ENCODE measurements around the gene MOV10L1. TPM values are rescaled to one million over a fixed set of nuclear protein-coding genes. Genes with fewer than 3 reads are reported as not detected.
"Not testable (repeated sequence)": the region's sequence is repeated elsewhere in the genome, so short reads cannot be mapped to it uniquely, and the experiment has no call there.

The MOV10L1 gene
- total RNA-seq, 2 experiments from 2014 or later, result 0.11 TPM; not detected in 1

DNA sequence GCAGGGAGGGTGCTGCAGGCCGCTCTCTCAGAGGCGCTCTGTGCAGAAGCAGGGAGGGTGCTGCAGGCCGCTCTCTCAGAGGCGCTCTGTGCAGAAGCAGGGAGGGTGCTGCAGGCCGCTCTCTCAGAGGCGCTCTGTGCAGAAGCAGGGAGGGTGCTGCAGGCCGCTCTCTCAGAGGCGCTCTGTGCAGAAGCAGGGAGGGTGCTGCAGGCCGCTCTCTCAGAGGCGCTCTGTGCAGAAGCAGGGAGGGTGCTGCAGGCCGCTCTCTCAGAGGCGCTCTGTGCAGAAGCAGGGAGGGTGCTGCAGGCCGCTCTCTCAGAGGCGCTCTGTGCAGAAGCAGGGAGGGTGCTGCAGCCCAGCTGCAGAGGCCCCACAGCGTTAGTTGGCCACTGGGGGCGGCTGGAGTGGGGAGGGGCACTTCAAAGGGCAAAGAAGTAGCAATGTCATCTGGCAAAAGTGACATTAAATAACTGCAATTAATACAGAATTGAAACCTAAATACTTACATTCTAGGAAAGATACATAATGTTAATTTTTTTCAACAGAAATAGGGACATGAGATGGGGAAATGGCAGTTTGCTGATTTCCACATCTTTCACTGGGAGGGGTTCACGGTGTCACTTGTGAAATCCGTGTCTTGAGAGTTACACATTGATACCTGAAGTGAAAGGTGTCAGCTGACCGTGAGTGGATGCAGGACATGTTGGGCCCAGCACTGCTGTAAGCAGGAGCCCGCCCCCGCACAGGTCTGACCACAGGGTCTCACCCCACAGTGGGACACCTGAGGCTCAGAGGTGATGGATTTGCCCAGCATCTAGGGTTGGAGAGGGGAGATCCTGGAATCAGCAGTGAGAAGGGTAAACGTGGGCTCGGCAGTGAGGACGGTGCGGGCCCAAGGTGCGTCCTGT lies 57.7 kb downstream of the MOV10L1 start:
- H3K4me3 Mint-ChIP-seq, result not testable (repeated sequence)
- intact Hi-C loops (cut with DNase I, micrococcal nuclease), result loop anchor here in 1 of 2 experiments (5.0 kb wide), 1 partner anchor 45 kb away; no protein-coding TSS in a partner anchor

DNA sequence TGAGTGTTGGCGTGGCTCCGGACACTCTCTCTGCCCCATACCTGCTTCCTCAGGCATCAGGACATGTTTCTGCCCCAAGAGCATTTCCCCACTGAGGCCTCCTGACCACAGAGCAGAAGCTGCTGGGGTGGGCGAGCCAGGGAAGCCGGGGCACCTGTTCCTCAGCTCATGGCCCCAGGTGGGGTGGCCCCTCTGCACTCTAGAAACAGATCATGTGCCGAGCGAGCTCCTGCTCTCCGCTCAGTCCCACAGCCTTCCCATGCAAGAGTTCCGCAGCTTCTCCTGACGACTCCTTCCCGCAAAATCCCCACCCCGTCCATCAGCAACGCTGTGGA lies 58.3 kb downstream of the MOV10L1 start:
- ChIA-PET CTCF (interaction anchor here (1.0 to 2.6 kb wide), 6 partner anchors 54 to 380 kb away, joined by 3 to 13 read pairs (median 4); no protein-coding TSS in a partner anchor), POLR2A (no interaction called here)
- H3K36me3 Mint-ChIP-seq (ENCODE audit: low read depth), result no peaks in the 10 kb centered on the region
- no peak for ATAC-seq
- H3K9me3 Mint-ChIP-seq (ENCODE audit: low read depth), result no peaks in the 10 kb centered on the region
- DNase-seq, result no peak
- intact Hi-C loops (cut with DNase I, micrococcal nuclease), result loop anchor here in 1 of 2 experiments (5.0 kb wide), 1 partner anchor 44 kb away; no protein-coding TSS in a partner anchor
- no peaks in the 10 kb centered on the region for H3K4me1 Mint-ChIP-seq
- H3K27ac Mint-ChIP-seq, result no peak overlapping the region
- no peak overlapping the region for H3K4me3 Mint-ChIP-seq
- H3K27me3 Mint-ChIP-seq, result peaks cover 3% of the 10 kb centered on the region

More for the DNA sequence above, 57.7 kb downstream of the MOV10L1 start:
- DNase-seq; H3K27me3 Mint-ChIP-seq; H3K9me3 Mint-ChIP-seq (ENCODE audit: low read depth); H3K27ac Mint-ChIP-seq; POLR2A ChIA-PET; H3K4me1 Mint-ChIP-seq; ATAC-seq; H3K36me3 Mint-ChIP-seq (ENCODE audit: low read depth): not testable (repeated sequence)
- CTCF ChIA-PET, result interaction anchor here (1.3 to 2.6 kb wide), 3 partner anchors 61 to 380 kb away, joined by 3 to 13 read pairs (median 7); no protein-coding TSS in a partner anchor

DNA sequence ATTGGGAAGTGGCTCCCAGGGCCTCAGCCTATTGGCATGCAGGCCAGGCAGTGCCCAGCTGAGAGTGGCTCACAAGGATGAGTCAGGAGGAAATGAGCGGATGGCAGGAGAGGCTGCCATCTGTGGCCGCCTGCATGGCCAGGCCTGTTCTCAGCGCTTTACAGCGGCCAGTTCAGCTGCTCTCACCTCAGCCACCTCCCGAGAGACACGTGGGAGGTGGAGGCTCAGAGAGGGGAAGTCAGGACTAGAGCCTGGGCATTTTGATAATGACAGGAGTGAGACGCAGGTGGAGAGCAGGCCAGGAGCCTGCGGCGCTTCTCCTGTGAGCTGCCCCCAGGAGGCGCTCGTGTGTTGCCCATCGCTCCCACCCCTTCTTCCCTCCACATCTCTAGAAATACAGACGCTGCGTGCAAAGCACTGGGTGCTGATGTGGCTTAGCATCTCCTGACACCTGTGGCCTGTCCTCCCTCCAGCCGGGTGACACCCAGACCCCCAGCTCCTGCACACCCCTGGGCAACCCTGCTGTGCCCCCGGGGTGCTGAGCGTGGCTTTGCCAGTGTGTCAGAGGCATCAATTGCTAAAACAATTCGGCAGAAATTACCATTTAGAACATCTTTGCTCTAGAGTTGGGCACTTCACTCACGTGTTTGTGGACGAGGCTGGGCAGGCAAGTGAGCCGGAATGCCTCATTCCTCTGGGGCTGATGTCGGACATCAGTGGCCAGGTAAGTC lies 59.4 kb downstream of the MOV10L1 start:
- Mint-ChIP-seq H3K9me3 (ENCODE audit: low read depth) (no peaks in the 10 kb centered on the region), H3K4me3 (no peak overlapping the region), H3K36me3 (ENCODE audit: low read depth) (no peaks in the 10 kb centered on the region), H3K4me1 (no peaks in the 10 kb centered on the region), H3K27ac (no peak overlapping the region), H3K27me3 (peaks cover 3% of the 10 kb centered on the region)
- ChIA-PET POLR2A (interaction anchor here (0.7 kb wide), 1 partner anchor 39 kb away, joined by 3 read pairs; no protein-coding TSS in a partner anchor), CTCF (interaction anchor here (0.6 to 2.6 kb wide), 15 partner anchors 12 to 381 kb away, joined by 3 to 13 read pairs (median 3); partner anchors contain the start of genes MLC1 and MOV10L1)
- intact Hi-C loops (cut with DNase I, micrococcal nuclease), result loop anchor here (1.0 to 5.0 kb wide), 4 partner anchors 43 to 220 kb away; no protein-coding TSS in a partner anchor
- peak; percentile 86 for DNase-seq
- ATAC-seq, result peak; percentile 98

DNA sequence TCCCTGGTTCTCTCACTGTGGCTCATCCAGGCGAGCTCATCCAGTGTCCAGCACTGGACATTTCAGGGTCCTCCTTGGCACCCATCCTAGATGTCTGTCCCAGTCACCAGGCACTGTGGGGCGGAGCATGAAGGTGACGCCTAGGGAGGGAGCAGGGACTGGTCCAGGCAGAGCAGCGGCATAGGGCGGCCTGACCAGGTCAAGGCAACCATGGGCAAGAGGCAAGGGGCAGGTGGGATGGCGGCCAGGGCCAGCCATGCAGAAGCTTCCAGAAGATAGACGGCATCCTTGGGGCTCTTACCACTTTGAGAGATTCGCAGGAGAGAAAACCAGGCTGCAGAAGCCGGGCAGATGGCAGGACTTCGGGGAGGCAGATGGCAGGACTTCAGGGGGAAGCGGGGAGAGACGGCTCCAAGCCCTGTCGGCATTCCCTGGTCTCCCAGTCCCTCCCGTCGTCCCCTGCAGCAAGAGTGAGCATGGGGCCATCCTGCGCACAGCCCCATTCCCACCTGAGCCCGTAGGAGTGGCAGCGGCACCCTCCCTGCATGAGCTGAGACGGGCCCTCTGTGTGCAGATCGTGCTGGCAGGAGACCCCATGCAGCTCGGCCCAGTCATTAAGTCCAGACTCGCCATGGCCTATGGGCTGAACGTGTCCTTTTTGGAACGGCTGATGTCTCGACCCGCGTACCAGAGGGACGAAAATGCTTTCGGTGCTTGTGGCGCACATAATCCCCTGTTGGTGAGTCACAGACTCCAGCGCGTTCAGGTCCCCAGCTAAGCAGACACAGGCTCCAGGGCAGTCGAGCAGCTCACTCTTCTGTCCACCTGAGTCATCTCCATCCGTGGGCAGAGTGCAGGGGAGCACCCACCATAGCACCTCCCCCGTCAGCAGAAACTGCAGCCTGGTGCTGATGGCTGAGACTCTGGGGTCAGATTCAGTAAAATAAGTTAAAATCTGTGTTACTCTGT lies 60.6 kb downstream of the MOV10L1 start:
- ChIA-PET POLR2A (no interaction called here), CTCF (interaction anchor here (0.8 to 1.8 kb wide), 5 partner anchors 58 to 218 kb away, joined by 3 to 6 read pairs (median 3); partner anchors contain the start of gene MOV10L1)
- Mint-ChIP-seq H3K4me1 (no peaks in the 10 kb centered on the region), H3K4me3 (no peak overlapping the region), H3K27me3 (peaks cover 3% of the 10 kb centered on the region), H3K9me3 (ENCODE audit: low read depth) (no peaks in the 10 kb centered on the region), H3K36me3 (ENCODE audit: low read depth) (no peaks in the 10 kb centered on the region), H3K27ac (no peak overlapping the region)
- no peak for ATAC-seq
- intact Hi-C loops (cut with DNase I, micrococcal nuclease), result no loop called here
- no peak for DNase-seq

DNA sequence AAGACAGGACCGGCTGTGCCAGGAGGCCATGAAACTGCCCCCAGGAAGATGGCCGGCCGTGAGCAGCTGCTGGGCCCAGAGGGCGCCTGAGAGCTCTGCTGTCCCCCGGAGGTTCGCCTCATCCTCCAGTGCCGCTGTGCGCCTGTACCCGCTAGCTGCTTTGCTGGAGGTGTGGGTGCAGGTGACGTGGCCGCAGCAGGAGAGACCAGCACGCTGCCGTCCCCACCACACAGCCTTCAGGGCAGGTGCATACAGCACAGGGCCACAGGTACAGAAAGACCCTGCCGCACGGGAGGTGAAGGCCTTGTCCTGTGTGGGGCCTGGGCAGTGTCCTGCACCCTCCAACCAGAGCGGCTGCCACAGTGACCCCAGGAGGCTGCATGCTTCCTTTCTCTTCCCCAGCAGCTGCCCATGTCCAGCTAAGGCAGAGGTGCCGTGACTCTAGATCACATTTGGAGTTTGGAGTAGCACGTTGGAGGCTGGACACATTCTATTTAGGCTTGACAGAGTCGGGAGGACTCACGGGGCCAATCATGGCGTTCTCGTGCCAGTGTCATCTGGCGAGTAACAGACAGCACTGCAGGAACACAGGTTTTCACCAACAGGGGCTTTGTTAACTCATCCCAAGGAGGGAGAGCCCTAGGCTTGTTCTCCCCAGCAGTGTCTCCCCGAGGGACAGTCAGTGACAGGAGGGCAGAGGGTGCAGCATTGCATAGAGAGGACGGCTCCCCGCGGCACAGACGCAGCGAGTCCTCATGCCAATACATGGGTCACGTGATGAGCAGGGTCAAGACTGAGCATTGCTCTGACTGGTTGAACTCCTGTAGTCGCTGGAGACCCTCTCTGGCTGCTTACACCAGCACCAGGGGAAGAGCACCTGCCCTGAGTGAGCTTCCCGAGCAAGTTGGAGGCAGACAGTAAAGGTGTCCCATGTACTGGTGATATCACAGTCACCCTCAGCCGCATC lies 62.0 kb downstream of the MOV10L1 start:
- ATAC-seq, result no peak
- ChIA-PET CTCF (interaction anchor here (1.4 kb wide), 1 partner anchor 57 kb away, joined by 4 read pairs; no protein-coding TSS in a partner anchor), POLR2A (no interaction called here)
- no peaks in the 10 kb centered on the region for H3K36me3 Mint-ChIP-seq (ENCODE audit: low read depth)
- no peak for DNase-seq
- H3K27ac Mint-ChIP-seq, result no peak overlapping the region
- intact Hi-C loops (cut with DNase I, micrococcal nuclease), result no loop called here
- no peaks in the 10 kb centered on the region for H3K4me1 Mint-ChIP-seq
- H3K27me3 Mint-ChIP-seq, result peaks cover 3% of the 10 kb centered on the region
- H3K4me3 Mint-ChIP-seq, result no peak overlapping the region
- H3K9me3 Mint-ChIP-seq (ENCODE audit: low read depth), result no peaks in the 10 kb centered on the region

DNA sequence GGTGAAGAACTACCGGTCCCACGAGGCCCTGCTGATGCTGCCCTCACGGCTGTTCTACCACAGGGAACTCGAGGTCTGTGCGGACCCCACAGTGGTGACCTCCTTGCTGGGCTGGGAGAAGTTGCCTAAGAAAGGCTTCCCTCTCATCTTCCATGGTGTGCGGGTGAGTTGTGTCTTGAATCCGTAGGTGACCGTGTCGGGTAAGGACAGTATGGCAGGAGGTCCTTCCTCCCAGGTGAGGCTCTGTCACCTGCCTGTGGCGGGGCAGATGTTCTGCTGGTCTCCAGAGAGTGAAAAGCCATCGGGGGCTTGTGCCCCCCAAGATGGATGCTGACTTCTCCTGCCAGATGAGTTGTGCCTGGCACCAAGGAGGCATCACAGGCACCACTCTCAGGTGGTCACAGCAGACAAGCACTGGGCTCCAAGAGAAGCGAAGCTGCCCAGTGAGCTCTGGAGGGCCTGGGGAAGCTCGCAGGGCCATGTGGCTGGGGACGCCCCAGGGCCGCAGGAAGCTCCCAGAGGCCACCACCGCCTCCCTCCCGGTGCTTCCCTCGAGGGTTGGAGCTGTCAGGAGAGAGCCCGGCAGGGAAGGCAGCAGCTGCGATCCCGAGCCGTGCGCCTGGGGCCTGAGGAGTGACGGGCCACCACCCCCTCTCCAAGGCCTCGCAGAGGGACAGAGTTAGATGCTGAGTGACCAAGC lies 63.4 kb downstream of the MOV10L1 start:
- Mint-ChIP-seq H3K27ac (no peak overlapping the region), H3K4me3 (no peak overlapping the region), H3K27me3 (peaks cover 3% of the 10 kb centered on the region)

DNA sequence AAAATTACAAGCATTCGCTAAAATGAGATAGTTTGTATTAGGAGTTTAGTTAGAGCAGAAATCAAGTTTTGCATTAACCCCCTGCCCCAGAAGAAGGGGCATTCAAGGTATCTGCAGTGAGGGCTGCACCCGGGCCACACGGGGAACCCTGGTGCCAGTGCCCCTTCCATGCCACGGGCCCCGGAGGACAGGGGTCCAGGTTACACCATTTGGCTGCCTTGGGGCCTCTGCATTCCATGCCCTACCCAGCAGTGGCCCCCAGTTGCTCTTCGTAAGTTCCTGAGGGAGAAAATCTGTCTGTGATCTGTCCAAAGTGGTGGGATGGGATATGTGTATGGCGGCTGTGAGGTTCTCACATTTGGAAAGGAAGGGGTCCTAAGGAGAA lies 63.9 kb downstream of the MOV10L1 start:
- no peak for DNase-seq
- POLR2A ChIA-PET, result no interaction called here
- H3K9me3 Mint-ChIP-seq (ENCODE audit: low read depth), result no peaks in the 10 kb centered on the region
- no peak for ATAC-seq
- intact Hi-C loops (cut with DNase I, micrococcal nuclease), result no loop called here
- no peaks in the 10 kb centered on the region for H3K4me1 Mint-ChIP-seq
- H3K36me3 Mint-ChIP-seq (ENCODE audit: low read depth), result no peaks in the 10 kb centered on the region
- CTCF ChIA-PET, result interaction anchor here (0.5 kb wide), 1 partner anchor 13 kb away, joined by 3 read pairs; no protein-coding TSS in a partner anchor
- H3K27ac Mint-ChIP-seq, result no peak overlapping the region
- H3K27me3 Mint-ChIP-seq, result peaks cover 3% of the 10 kb centered on the region
- H3K4me3 Mint-ChIP-seq, result no peak overlapping the region

More for the DNA sequence above, 63.4 kb downstream of the MOV10L1 start:
- Mint-ChIP-seq H3K4me1 (no peaks in the 10 kb centered on the region), H3K9me3 (ENCODE audit: low read depth) (no peaks in the 10 kb centered on the region), H3K36me3 (ENCODE audit: low read depth) (no peaks in the 10 kb centered on the region)
- no peak for DNase-seq
- ChIA-PET POLR2A (no interaction called here), CTCF (interaction anchor here (0.7 kb wide), 1 partner anchor 147 kb away, joined by 3 read pairs; no protein-coding TSS in a partner anchor)
- intact Hi-C loops (cut with DNase I, micrococcal nuclease), result no loop called here
- no peak for ATAC-seq

DNA sequence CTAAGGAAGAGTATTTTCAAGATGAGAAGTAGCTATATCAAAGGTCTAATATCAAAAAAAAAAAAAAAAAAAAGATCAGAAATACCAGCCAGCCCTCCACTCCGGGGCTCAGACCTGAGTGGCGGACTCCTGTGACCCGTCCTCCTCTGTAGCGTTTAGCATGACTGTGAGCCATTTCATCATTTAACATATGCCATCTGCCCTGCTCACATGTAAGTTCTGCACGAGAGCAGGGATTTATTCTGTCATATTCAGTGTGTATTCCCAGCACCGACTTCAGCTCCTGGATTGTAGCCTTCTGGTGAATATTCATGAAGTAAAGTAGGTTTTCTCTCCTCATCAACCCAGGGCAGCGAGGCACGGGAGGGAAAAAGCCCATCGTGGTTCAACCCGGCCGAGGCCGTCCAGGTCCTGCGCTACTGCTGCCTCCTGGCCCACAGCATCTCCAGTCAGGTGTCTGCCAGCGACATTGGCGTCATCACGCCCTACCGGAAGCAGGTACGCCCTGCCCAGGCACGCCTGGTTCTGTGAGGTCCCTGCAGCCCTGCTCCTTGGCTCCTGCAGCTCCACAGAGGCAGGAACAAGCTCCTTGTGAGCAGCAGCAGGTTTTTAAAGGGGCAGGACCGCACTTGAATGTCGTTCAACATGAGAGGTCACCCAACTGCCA lies 68.0 kb downstream of the MOV10L1 start:
- CTCF ChIA-PET, result interaction anchor here (0.6 to 1.6 kb wide), 2 partner anchors 9 to 136 kb away, joined by 3 read pairs; no protein-coding TSS in a partner anchor
- Mint-ChIP-seq H3K9me3 (ENCODE audit: low read depth) (no peaks in the 10 kb centered on the region), H3K27ac (no peak overlapping the region), H3K36me3 (ENCODE audit: low read depth) (no peaks in the 10 kb centered on the region), H3K27me3 (peaks cover 2% of the 10 kb centered on the region), H3K4me3 (no peak overlapping the region), H3K4me1 (no peaks in the 10 kb centered on the region)
- ATAC-seq (no peak), DNase-seq (no peak)
- POLR2A ChIA-PET, result no interaction called here
- intact Hi-C loops (cut with DNase I, micrococcal nuclease), result no loop called here

DNA sequence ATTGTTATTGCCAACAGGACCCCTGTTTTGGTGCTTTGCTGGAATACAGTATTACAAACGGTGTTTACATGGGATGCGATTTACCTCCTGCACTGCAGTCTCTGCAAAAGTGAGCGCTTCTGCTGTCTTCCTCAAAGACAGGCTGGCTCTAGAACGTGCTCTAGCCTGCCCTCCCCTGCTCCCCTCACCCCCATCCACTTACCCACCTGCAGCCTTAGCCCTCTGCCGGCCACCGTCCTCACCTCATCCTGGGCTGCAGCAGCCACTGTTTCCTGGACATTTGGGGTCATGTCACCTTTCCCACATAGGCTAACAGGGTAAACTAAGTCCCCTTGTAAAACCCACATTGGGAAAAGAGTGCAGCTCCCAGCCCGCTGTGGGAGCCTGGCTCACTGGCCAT lies 71.1 kb downstream of the MOV10L1 start:
- no peak for ATAC-seq
- intact Hi-C loops (cut with DNase I, micrococcal nuclease), result no loop called here
- no peaks in the 10 kb centered on the region for H3K9me3 Mint-ChIP-seq (ENCODE audit: low read depth)
- no peak overlapping the region for H3K4me3 Mint-ChIP-seq
- CTCF ChIA-PET, result interaction anchor here (0.7 kb wide), 1 partner anchor 12 kb away, joined by 3 read pairs; no protein-coding TSS in a partner anchor
- no peaks in the 10 kb centered on the region for H3K36me3 Mint-ChIP-seq (ENCODE audit: low read depth)
- peaks cover 6% of the 10 kb centered on the region for H3K27me3 Mint-ChIP-seq
- H3K4me1 Mint-ChIP-seq, result no peaks in the 10 kb centered on the region
- DNase-seq, result no peak
- POLR2A ChIA-PET, result no interaction called here
- no peak overlapping the region for H3K27ac Mint-ChIP-seq

Data from activated CD4-positive, alpha-beta T cell treated with anti-CD3 and anti-CD28 coated beads for 36 hours (primary cell).